Caco-2 (cell line): ENCODE measurements around the gene RYR2. TPM values are rescaled to one million over a fixed set of nuclear protein-coding genes. Genes with fewer than 3 reads are reported as not detected.

Experiments used
- BruUV-seq: library from RNA; stranded (reverse); fragments of 400-500 nt; replicated peaks from 2 replicates; lab custom pipeline; 2021; lab: Mats Ljungman, UMichigan
- CTCF ChIA-PET: fragments of 300-600 bp; sonication (Branson Sonifier 250); formaldehyde crosslinking; loops from one replicate; lab custom pipeline; 2022; ENCODE audit warnings: antibody characterized with exemption; lab: Charles Lee
- POLR2A ChIA-PET: fragments of 300-600 bp; sonication (Branson Sonifier 250); formaldehyde crosslinking; loops from one replicate; lab custom pipeline; 2022; ENCODE audit warnings: antibody characterized with exemption; lab: Charles Lee
- DNase-seq, 2 experiments: peaks; one replicate each; pipeline versions ENCODE4 v3.0.0 to v3.0.0-alpha.2; 2020 to 2022
- H3K27me3 ChIP-seq: replicated peaks from 2 replicates; pipeline ENCODE4 v1.6.0; 2011; ENCODE audit warnings: low read length; ENCODE audit not compliant: control insufficient read depth, insufficient read depth
- H3K36me3 ChIP-seq: 2 replicates; pipeline ENCODE4 v1.5.1; 2011; ENCODE audit warnings: low read length; ENCODE audit not compliant: control insufficient read depth, insufficient read depth
- H3K4me1 ChIP-seq: fragments of 250-450 bp; sonication (Bioruptor Pico); 2 replicates; pipeline ENCODE4 v1.5.1; 2020; ENCODE audit warnings: mild to moderate bottlenecking
- H3K4me3 ChIP-seq: 2 replicates; pipeline ENCODE4 v1.5.1; 2011; ENCODE audit warnings: low read depth, mild to moderate bottlenecking, control low read depth, low read length
- H3K9me3 ChIP-seq: fragments of 250-450 bp; sonication (Bioruptor Pico); 2 replicates; pipeline ENCODE4 v1.5.1; 2020; ENCODE audit warnings: mild to moderate bottlenecking, moderate library complexity
- H3K27ac Mint-ChIP-seq: one replicate; pipeline ENCODE4 v1.8.0; 2022; ENCODE audit warnings: mixed read lengths; ENCODE audit not compliant: unreplicated experiment
- H3K27me3 Mint-ChIP-seq: one replicate; pipeline ENCODE4 v1.8.0; 2022; ENCODE audit warnings: mixed read lengths; ENCODE audit not compliant: insufficient read depth, unreplicated experiment
- H3K36me3 Mint-ChIP-seq: one replicate; pipeline ENCODE4 v1.8.0; 2022; ENCODE audit warnings: mild to moderate bottlenecking, mixed read lengths; ENCODE audit not compliant: insufficient read depth, unreplicated experiment
- H3K4me1 Mint-ChIP-seq: one replicate; pipeline ENCODE4 v1.8.0; 2022; ENCODE audit warnings: low read depth, mixed read lengths; ENCODE audit not compliant: unreplicated experiment
- H3K4me3 Mint-ChIP-seq: one replicate; pipeline ENCODE4 v1.8.0; 2022; ENCODE audit warnings: mild to moderate bottlenecking, moderate library complexity, mixed read lengths; ENCODE audit not compliant: unreplicated experiment
- H3K9me3 Mint-ChIP-seq: one replicate; pipeline ENCODE4 v1.8.0; 2022; ENCODE audit warnings: mixed read lengths; ENCODE audit not compliant: unreplicated experiment
- CTCF ChIP-seq, 2 experiments: fragments of 200-600 bp in 1 of 2; IDR thresholded peaks; 1 replicate in 1 of 2; 2 replicates in 1 of 2; pipeline versions ENCODE4 v1.5.1 to v1.8.0; 2011 to 2022; ENCODE audit warnings: antibody characterized with exemption in 1 of 2, control low read depth in 1 of 2, inconsistent platforms in 1 of 2, low read depth in 1 of 2, low read length in 1 of 2, mild to moderate bottlenecking in 1 of 2, moderate library complexity in 1 of 2; ENCODE audit not compliant: insufficient read depth in 1 of 2, severe bottlenecking in 1 of 2, unreplicated experiment in 1 of 2
- intact Hi-C: fragments of 100-400 bp; cut with micrococcal nuclease; formaldehyde crosslinking; loops from one replicate; pipeline ENCODE4 v1.10.0; 2022; ENCODE audit not compliant: unreplicated experiment
- total RNA-seq: library from RNA; stranded (reverse); gene quantifications from 2 replicates; pipeline ENCODE4 v1.2.3, GENCODE V29; 2022

RYR2 gene
- total RNA-seq, 1 experiment from 2014 or later: 3.4 TPM

GRCh38 chr1:237186675-237187074 lies 144.7 kb downstream of the RYR2 start:
- CTCF ChIA-PET: no interaction called here
- H3K36me3 ChIP-seq: no peaks in the 10 kb centered on the region
- BruUV-seq: no TSS peak
- Mint-ChIP-seq H3K4me1 (no peaks in the 10 kb centered on the region), H3K4me3 (no peak overlapping the region), H3K9me3 (no peaks in the 10 kb centered on the region), H3K27ac (no peak overlapping the region), H3K36me3 (no peaks in the 10 kb centered on the region), H3K27me3 (peaks cover 10% of the 10 kb centered on the region)
- POLR2A ChIA-PET: no interaction called here
- no peaks in the 10 kb centered on the region for H3K27me3 ChIP-seq
- no peak for DNase-seq
- intact Hi-C loops: no loop called here
- TF ChIP-seq CTCF (IDR thresholded peaks at IDR 0.05; ENCODE audit: insufficient read depth in 1 of 2, low read depth in 1 of 2, low read length in 1 of 2, severe bottlenecking in 1 of 2, unreplicated experiment in 1 of 2): no peak
- no peaks in the 10 kb centered on the region for H3K9me3 ChIP-seq
- no peak overlapping the region for H3K4me3 ChIP-seq
- H3K4me1 ChIP-seq: no peaks in the 10 kb centered on the region

GRCh38 chr1:237187842-237188241 lies 145.9 kb downstream of the RYR2 start:
- no peaks in the 10 kb centered on the region for H3K27me3 ChIP-seq
- no peaks in the 10 kb centered on the region for H3K4me1 Mint-ChIP-seq
- CTCF ChIA-PET: no interaction called here
- BruUV-seq: no TSS peak
- intact Hi-C loops: no loop called here
- no peaks in the 10 kb centered on the region for H3K36me3 ChIP-seq
- no peak overlapping the region for H3K4me3 ChIP-seq
- no peak for TF ChIP-seq CTCF (IDR thresholded peaks at IDR 0.05; ENCODE audit: insufficient read depth in 1 of 2, low read depth in 1 of 2, low read length in 1 of 2, severe bottlenecking in 1 of 2, unreplicated experiment in 1 of 2)
- H3K9me3 ChIP-seq: no peaks in the 10 kb centered on the region
- H3K4me1 ChIP-seq: no peaks in the 10 kb centered on the region
- peaks cover 10% of the 10 kb centered on the region for H3K27me3 Mint-ChIP-seq
- H3K27ac Mint-ChIP-seq: no peak overlapping the region
- no peak overlapping the region for H3K4me3 Mint-ChIP-seq
- DNase-seq: no peak
- POLR2A ChIA-PET: no interaction called here
- H3K9me3 Mint-ChIP-seq: no peaks in the 10 kb centered on the region
- no peaks in the 10 kb centered on the region for H3K36me3 Mint-ChIP-seq

- ChIA-PET CTCF (no interaction called here), POLR2A (no interaction called here)
- Mint-ChIP-seq H3K9me3 (no peaks in the 10 kb centered on the region), H3K36me3 (no peaks in the 10 kb centered on the region), H3K27me3 (peaks cover 5% of the 10 kb centered on the region), H3K27ac (no peak overlapping the region), H3K4me1 (no peaks in the 10 kb centered on the region), H3K4me3 (no peak overlapping the region)
- Histone ChIP-seq H3K36me3 (no peaks in the 10 kb centered on the region), H3K27me3 (no peaks in the 10 kb centered on the region), H3K4me1 (no peaks in the 10 kb centered on the region), H3K4me3 (no peak overlapping the region), H3K9me3 (peaks cover 2% of the 10 kb centered on the region; the same call in 1 of the 2 replicates)
- TF ChIP-seq CTCF (IDR thresholded peaks at IDR 0.05; ENCODE audit: insufficient read depth in 1 of 2, low read depth in 1 of 2, low read length in 1 of 2, severe bottlenecking in 1 of 2, unreplicated experiment in 1 of 2): no peak
- BruUV-seq: no TSS peak
- intact Hi-C loops: no loop called here
- DNase-seq: no peak
These were observed 149.4 kb downstream of the RYR2 start for GRCh38 chr1:237191403-237191802.
